CD4-positive, alpha-beta T cell treated with Interleukin-17A for 4 hours (primary cell): ENCODE data around the gene SLC35B2.
"Not testable (repeated sequence)": the region's sequence is repeated elsewhere in the genome, so short reads cannot be mapped to it uniquely, and the experiment has no call there.

Source experiments
- DNase-seq: peaks from one replicate; pipeline ENCODE4 v3.0.0-alpha.2; 2020; ENCODE audit warnings: mixed read lengths

Gene SLC35B2

DNA sequence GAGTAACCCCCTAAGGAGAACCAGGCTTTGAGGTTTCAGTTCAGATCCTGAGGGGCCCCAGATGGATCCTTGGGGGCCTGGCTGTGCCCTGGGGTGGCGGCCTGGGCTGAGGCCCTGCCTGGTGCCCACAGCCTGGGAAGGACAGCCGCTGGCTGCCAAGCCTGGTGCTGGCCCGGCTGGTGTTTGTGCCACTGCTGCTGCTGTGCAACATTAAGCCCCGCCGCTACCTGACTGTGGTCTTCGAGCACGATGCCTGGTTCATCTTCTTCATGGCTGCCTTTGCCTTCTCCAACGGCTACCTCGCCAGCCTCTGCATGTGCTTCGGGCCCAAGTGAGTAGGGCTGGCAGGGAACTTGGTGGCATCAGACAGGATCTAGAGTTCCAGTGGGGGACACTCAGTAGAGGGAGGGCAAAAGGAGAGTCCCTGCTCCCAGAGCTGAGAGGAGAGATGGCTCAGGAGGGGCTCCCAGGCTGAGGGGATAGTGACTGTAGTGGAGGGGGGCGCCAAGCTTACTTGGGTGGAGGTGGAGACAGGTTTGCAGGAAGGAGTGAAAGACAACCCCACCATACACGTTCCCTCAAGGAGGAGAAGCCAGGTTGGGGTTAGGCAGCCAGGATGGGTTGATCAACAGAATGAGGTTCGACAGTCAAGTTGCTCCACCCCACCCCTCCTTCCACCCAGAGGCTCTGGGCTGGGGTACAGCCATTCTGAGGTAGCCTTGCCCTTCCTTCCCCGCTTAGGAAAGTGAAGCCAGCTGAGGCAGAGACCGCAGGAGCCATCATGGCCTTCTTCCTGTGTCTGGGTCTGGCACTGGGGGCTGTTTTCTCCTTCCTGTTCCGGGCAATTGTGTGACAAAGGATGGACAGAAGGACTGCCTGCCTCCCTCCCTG is 24.4 kb downstream of the SLC35B2 start:
- DNase-seq, result no peak

DNA sequence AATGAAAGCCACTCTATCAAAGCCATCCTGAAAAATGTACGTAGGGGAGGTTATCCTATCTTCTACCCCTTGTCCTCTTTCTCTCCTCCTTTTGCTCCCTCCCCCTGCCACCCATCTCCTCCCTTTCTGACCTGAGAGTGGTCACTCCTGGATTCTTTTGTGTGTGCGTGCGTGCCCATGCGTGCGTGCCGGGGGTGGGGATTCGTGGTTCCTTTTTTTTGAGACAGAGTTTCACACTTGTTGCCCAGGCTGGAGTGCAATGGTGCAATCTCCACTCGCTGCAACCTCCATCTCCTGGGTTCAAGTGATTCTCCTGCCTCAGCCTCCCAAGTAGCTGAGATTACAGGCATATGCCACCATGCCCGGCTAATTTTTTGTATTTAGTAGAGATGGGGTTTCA is 25.9 kb downstream of the SLC35B2 start:
- DNase-seq, result not testable (repeated sequence)

DNA sequence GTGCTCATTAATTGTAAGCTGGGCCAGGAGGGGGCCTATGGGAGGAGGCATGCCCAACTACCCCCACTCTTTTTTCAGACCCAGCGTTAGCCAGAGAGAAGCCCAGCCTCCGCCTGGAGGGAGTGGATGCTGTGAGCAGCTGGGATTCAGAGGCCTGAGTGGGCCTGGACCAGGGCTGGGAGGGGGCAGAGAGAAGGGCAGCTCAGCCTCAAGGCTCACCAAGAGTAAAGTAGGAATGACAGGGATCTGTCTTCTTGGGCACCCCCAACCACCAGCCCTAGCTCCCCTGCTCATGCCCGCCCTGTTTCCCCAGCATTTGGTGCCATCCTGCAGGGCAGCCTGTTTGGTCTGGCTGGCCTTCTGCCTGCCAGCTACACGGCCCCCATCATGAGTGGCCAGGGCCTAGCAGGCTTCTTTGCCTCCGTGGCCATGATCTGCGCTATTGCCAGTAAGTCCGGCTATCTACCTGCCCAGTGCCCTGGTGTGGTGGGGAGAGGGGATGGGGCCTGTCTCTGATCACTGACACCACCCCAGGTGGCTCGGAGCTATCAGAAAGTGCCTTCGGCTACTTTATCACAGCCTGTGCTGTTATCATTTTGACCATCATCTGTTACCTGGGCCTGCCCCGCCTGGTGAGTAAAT is 27.2 kb downstream of the SLC35B2 start:
- DNase-seq, result no peak

DNA sequence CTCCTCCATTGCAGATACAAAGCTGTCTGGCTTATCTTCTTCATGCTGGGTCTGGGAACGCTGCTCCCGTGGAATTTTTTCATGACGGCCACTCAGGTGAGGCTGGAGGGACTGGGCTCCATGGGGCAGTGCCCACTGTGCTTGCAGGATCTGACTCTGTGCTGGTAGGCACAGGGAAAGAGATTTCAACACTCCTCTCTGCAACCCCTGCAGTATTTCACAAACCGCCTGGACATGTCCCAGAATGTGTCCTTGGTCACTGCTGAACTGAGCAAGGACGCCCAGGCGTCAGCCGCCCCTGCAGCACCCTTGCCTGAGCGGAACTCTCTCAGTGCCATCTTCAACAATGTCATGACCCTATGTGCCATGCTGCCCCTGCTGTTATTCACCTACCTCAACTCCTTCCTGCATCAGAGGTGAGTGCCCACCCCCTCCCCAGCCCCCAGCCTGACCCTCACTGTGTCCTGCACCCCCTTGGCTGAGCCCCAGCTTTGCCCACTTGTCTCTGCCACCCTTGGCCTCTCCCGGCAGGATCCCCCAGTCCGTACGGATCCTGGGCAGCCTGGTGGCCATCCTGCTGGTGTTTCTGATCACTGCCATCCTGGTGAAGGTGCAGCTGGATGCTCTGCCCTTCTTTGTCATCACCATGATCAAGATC is 27.8 kb downstream of the SLC35B2 start:
- no peak for DNase-seq

DNA sequence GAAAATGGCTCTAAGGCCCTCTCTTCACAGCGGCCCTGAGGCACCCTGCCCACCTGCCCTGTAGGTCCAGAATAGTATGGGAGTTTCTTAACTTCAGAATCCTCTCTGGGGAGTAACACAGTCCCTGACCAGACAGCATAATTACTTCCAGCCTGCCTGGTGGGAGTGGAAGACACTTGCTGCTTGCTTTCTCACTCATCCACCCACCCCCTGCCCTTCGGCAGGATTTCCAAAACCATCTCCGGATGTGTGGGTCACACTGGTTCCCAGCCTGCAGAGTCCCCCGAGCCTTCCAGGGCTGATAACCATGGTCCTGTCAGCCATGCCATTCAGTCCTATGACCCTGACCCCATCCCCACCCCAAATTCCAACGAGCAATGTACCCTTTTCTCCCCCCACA is 28.5 kb downstream of the SLC35B2 start:
- DNase-seq, result no peak

DNA sequence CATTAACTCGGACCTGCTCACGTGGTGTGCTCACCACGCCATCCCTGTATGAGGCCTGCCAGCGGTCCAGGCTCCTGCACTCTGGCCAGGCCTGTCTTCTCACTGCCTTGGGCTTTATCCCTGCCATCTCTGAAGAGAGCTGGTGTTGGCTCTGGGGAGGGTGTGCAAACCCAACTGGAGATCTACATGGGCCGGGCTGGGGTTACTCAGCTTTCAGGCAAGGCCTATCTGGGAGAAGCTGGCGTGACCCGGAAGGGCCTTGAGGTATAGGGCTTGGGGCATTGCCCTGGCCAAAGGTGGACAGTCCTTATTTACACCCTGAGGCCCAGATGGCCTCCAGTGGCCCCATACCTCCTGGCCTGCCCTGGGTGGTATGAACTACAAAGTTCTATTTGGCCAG is 28.9 kb downstream of the SLC35B2 start:
- DNase-seq, result no peak

DNA sequence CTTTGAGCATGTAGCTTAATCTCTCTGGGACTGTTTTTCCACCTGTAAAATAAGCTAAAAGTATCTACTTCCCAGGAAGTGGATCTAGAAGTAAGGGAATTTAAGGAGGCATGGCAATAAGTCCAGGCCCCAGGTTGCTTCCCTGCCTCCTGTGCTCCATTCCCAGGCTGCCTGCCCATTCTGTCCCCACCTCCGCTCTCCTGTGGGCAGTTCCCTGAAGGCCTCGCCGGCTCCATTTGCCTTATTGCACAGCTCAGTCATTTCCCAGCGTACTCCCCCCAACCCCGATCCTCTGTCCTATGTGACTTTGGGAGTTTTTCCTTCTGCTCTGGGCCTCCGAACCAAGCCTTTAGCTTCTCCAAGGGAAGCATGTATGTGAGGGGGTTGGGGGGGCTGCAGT is 29.3 kb downstream of the SLC35B2 start:
- DNase-seq, result no peak

DNA sequence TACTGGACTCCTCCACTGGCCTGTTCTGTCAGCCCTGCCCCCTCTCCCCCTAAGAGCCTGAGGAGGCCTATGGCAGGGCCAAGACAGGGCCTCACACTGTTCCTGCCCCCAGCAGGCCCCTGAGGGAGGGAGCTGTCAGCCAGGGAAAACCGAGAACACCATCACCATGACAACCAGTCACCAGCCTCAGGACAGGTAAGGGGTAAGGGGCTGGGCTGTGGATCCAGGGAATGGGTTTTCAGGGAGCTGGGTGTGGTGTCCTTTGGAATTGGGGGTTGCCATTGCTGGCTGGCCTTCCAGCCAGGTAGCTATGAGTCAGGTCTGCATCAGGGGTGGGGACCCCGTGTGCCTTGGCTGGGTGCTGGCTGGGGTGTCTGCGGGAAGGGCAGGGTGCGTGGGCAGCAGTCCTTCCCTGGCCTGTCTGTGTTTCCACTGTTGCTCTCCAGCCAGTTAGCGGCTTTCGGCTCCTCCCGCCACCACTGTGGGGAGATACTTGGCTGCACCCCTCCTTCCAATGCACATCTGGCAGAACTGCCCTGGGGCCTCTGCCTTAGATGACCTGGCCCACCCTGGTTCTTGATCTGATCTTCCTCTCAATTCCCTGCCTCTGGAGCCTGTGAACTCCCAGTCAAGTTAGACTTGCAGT is 30.1 kb downstream of the SLC35B2 start:
- no peak for DNase-seq

DNA sequence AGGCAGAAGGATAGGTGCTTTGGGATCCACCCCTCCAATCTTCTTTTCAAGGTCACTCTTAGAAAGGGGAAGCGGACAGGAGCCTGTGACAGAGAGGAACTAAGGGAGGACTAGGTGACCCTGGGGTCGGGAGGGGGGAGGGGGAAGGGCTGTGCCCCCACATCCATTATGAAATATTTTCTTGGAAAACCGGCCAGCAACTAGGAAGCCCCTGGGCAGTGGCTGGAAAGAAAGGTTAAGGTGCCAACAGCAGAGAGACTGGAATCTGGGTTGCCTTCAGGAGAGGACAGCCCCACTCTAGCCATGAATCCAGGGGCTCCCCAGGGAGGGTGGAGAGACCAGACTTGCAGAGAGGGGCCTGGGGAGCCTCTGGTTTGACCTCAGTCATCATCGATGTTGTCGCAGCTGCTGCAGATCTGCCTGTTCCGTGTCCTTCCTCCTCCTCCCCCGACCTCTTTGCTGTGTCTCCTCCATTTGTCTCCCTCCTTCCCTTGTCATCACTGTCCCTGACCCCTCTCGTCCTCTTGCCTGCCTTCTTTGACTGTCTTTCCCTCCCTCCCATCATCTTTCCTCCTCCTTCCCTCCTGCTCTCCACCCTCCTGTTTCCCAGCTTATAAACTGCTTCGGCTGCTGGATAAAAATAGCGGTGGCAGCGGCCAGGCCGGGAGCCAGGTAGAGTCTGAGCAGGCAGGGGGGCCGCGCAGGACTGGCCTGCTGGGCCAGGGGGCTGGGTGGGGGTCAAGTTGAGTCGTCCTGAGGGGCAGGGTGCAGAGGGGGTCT is 30.8 kb downstream of the SLC35B2 start:
- DNase-seq, result no peak

DNA sequence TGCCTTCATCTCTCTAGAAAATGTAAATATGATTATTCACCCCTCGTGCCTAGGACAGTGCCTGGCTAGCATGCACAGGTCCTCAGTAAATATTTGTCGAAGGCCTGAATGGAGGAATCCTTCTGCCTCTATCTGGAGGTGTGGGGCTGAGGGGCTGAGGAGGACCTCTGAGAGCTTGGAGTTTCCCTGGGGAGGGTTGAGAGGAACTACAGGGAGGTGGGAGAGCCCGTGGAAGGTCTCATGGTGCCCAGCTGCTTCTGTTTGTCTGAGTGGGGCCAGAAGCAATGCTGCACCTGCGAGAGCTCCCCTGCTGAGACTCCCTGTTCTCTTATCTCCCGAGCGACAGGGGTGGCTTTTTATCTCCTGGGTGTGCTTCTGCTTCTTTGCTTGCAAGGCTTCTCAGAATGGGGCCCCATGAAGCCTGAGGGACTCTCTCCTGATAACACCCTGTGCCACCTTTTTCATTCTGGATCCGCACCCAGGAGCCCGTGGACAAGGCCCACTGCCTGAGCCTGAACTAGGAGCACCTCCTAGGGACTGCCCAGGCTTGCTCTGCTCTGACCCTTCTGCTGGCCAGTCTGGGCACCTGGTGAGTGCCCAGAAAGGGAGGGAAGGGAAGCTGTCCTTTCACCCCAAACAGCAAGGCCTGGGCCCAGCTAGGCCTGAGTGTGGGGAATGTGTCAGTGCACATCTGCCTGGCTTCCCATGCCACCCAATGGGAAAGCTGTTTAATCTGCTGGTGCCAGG is 31.6 kb downstream of the SLC35B2 start:
- no peak for DNase-seq

DNA sequence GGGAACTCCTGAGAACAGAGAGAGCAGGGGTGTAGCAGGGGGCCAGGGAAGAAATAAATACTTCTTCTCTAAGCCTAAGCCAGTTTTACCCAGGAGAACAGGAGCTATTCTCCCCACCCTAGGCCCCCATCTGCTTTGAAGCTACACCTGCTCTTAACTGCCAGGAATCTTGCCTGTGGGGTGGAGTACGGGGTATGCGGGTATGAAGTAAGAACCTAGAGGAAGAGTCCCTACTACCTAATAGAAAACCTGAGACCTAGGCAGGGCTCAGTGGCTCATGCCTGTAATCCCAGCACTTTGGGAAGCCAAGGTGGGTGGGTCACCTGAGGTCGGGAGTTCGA is 32.4 kb downstream of the SLC35B2 start:
- no peak for DNase-seq

DNA sequence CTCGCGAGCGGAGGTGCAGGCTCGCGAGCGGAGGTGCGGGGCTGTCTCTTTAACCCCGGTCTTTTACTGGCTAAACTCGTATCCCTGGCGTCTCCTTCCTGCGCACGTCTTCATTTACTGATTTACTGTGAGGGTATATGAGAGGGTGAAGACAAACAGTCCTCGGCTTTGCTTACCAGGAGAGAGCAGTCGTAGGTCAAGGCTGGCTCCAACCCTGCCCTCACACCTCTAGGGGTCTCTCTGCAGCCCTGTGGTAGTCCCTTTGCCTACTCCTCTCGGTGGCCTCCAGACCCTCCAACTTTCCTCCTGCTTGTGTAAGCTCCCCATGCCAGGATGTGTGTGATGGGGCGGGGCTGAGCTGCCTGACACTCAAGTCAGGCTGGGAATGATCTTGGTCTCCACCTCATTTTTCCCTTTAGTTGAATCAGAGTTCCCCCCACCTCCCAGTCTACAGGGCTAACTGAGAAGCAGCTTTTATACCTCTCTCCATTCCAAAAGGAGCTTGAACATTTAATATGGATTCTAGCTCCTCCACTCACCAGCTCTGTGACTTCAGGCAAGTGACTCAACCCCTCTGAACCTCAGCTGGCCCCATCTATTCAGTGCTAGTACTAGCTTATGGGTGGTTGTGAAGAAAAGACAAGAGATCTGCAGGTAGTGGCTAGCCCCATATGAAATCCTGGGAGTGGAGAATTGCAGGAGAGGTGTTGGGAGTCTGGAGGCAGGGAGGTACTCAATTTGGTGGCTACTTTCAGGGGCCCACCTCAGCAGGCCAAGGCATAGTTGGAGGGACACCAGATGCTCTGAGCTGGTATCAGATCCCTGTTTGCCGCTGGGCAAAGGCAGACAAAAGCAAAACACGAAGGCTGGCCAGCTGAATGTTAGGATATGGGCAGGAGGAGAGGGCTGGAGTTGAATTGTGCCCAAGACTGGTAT is 33.0 kb downstream of the SLC35B2 start:
- peak; percentile 16 for DNase-seq

DNA sequence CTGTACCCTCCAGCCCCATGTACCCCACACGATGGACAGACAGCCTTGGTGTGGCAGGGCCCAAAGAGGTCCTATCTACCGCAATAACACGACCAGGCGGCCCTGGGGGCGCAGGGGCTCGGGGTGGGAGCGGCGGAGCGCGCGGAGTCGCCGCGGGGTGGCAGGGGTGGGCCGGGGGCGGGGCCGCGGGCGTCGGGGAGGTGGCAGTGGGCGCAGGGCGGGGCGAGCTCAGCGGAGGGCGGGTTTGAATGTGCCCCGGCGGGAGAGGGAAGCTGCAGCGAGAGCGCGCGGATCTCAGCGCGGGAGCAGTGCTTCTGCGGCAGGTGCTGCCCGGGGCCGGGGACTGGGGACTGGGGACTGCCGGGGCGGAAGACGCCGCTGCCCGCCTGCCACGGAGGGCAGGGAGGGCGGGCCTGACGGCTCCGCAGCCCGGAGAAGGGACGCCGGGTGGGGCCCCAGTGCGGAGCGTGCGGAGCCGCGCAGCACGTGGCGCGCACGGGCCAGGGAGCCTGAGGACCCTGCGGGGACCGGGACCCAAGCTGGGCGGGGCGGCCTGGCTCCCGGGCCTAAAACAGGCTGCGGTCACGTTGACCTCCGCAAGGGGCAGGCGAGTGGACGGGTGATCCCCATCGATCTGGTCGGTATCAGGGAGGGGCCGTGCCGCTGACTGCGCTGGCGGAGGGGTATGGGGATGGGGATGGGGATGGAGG is 33.9 kb downstream of the SLC35B2 start, which contains the start of gene SLC29A1:
SLC29A1 (plus strand) TSS at position 277 of the 710 bp plus-strand sequence. CDS start 3,719 bp downstream, outside the sequence.
- peak; percentile 93 for DNase-seq

DNA sequence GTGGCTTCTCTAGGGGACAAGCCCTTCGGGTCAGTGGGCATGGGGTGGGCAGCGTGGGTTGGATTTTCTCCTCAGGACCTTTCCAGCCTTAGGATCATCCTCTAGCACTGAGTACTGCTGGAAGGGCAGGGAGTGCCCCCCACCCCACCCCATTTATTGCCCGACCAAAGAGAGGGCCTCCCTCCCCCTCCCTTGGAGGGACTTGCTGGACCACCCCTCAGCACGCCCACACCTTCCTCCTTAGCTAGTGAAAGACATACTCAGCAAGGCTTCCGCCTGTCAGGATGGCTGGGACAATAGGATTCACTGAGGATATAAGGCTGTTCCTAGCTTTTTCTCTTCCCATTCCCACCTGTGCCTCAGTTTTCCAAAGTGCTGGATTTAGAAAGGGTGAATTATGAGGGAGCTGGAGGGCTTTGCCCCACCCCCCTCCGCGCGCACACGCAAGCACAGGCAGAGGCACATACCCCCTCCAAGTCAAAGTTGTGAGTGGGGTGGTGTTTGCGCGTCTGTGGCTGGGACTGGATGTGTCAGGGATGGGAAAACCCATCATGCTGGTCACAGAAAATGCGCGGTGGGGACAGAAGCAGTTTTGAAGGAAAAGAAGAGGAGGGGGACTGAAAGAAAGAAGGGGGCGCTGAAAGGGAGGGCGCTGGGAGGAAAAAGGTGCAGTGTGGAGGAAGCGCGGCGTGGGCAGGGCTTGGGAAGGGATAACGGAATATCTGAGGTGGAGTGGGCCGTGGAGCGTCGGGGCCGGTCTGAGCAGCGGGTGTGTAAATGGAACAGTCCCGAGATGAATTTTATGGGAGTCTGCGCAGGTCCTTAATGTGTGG is 34.6 kb downstream of the SLC35B2 start:
- DNase-seq, result no peak

DNA sequence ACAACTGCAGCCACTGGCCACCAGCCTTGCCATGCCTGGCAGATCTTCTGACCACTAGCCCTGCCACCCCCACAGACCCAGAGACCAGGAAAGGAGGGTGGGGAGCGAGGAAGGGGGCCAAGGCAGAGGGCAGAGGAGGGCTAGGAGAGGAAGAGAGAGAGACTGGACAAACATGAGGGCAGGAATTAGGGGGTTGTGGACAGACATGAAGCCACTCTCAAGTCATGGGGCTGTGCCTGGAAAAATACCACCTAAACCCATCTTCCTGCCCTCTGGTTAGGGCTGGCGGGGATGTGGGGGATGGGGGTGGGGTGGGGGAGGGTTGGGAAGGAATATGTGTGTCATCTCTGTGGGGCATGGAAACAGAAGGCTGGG is 35.4 kb downstream of the SLC35B2 start:
- no peak for DNase-seq

DNA sequence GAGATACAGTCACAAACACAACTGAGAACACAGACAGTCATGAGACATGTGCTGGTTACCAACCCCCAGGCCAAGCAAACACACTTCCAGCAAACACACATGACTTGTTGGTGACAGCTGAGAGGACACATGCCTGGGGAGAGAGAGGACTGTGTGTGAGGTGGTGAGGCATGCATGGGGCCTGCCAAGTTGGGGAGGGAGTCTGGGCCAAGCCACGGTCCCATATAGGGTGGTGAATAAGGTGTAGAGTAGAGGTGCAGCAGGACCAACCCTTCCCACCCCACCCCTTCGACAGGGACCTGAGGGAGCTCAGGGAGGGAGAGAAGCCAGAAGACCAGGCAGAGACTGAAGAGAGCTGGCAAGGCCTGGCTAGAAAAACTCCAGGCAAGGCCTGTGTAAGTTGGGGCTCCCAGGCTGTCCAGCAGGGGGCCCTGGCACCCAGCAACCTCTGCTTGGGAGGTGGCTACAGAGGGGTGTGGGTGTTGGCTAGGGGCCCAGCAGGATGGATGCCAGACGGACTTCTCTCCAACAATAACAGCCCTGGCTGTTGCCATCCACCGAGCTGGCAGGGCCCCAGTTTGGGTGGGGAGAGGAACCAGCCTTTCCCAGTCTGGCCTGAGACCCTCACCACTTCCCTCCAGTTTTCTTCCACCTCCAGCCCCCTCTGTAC is 35.9 kb downstream of the SLC35B2 start:
- DNase-seq, result peak; percentile 81

DNA sequence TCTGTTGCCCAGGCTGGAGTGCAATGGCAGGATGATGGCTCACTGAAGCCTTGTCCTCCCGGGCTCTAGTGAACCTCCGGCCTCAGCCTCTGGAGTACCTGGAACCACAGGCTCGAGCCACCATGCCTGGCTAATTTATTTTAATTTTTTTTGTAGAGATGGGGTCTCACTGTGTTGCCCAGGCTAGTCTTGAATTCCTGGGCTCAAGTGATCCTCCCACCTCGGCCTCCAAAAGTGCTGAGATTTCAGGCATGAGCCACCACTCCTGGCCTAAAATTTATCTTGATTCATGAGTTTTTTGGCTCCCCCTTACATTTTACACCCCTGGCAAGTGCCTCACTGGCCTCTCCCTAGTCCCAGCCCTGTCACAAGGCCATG is 36.4 kb downstream of the SLC35B2 start:
- DNase-seq, result no peak
